Measurements from ENCODE around the gene ZFHX3. TPM values are rescaled to one million over a fixed set of nuclear protein-coding genes. Genes with fewer than 3 reads are reported as not detected.

The ZFHX3 gene
- total RNA-seq, 1 donor from 2014 or later, result 3.9 TPM

DNA sequence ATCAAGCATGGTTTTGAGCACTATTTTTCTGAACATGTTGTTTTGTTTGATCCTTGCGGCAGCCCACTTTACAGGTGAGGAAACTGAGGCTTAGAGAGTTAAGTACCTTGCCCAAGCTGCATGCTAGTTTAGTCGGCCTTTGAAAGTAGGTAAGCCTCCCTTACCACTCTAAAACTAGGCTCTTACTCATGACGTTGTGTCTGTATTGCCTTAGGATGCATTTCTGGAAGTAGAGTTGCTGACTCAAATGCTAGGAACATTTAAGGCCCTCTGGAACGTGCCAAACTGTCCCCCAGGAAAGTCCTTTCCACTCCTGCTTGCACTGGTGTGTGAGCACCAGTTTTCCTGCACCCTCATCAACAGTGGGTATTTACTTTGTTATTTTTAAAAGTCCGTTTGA lies 76.6 kb downstream of the ZFHX3 start:
- ATAC-seq, result no peak

GRCh38 chr16:72970656-72971055 lies 77.3 kb downstream of the ZFHX3 start:
- ATAC-seq, result no peak

GRCh38 chr16:72969812-72970211 lies 78.1 kb downstream of the ZFHX3 start:
- ATAC-seq, result no peak

GRCh38 chr16:72969146-72969545 lies 78.8 kb downstream of the ZFHX3 start:
- ATAC-seq, result no peak

GRCh38 chr16:72967941-72968340 lies 80.0 kb downstream of the ZFHX3 start:
- no peak for ATAC-seq

DNA sequence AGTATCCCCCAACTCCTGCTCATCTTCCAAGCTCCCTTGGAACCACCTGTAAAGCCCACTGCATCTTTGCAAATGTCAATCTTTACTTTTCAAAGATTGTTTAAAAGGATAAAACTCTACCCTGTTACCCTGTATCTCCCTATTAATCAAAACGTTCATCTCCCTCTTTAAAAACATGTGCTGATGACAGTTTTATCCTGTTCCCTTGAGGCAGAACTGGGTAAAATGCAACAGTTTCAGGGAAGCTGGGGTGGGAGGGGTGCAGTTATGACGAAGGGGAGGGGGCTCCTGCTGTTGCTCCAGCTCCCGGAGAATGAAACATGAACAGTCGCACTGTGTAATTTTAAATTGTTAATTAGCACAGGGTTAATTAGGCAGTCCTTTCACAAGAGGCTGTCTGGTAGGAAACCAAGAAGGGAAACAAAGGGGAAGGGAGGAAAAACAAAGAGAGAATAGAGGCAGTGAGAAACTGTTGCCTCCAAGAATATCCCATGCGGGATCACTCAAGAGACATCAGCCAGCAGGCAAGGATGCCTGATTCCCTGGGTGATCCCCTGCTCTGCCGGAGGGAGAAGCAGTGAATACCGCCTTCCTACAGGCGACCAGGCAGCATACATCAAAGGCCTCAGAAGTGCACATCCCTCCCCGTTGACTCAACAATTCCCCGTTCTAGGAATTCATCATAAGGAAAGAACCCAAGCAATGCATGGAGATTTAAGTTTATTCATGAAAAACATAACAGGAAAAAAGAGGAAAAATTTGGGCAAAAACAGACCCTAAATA lies 84.2 kb downstream of the ZFHX3 start:
- no peak for ATAC-seq

DNA sequence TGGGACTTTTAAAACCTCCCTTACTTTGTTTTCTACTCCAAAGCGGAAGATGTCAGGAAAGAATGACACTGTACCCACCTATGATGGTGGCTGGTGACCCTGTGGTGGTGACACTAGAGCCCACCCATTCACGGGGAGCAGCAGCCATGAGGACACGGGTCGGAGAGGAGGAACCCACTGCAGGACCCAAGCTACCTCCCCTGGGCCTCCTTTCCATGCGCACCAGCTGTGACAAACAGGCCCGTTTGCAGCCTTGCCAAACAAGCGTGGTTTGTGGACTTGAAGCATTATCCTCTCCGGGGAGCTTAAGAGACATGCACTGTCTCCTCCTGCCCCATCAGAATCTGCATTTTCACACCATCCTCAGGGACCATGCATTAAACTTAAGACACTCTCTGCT lies 85.6 kb downstream of the ZFHX3 start:
- no peak for ATAC-seq

DNA sequence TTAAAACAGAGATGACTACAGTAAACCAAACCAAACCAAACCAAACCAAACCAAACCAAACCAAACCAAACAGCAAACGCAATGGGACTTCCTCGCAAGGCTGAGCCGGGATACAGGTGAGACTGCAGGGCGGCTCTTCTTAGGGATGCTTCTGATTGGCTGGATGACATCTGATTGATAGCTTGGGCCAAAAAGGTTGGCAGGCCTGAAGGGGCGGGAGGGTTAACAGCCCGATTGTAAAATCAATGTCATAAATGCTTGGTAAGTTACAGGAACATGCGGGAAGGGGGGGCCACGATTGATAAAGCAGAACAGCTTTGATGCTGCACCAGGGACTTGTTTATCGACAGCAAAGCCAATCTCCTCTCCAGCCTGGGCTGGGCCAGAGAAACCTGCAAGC lies 86.1 kb downstream of the ZFHX3 start:
- no peak for ATAC-seq

- no peak for ATAC-seq
Measured at GRCh38 chr16:72961115-72961832, 86.7 kb downstream of the ZFHX3 start.

GRCh38 chr16:72960101-72960500 lies 87.8 kb downstream of the ZFHX3 start:
- ATAC-seq, result no peak

DNA sequence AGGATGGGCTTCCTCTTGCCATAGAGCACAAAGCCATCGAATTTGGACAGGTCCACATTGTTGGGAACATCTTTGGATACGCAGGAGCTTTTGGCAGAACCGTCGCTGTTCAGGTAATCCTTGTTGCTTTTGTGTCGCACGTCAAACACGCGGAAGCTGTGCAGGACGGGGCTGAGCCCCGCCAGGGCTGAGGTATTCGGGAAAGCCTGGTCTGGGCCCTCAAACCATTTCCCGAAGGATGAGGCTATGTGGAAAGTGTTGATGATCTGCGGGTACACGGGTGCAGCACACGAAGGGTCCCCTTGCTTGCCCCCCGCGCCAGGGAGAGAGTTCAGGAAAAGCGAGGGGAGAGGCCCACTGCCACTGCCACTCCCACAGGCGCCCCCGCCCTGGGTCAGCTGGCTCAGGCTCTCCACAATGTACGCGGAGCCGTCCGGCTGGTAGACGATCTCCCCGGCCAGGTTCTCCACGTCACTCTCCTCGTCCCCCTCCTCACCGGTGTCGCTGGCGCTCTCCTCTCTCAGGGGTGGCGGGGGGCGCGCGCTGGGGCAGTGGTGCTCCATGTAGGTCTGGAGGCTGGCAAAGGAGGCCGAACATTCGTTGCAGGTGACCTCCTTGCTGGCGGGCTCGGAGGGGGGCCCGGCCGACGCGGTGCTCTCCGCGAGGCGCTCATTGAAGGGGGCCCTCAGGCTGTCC lies 88.5 kb downstream of the ZFHX3 start:
- ATAC-seq, result no peak

- ATAC-seq, result no peak
Measured at GRCh38 chr16:72958522-72959076, 89.3 kb downstream of the ZFHX3 start.

DNA sequence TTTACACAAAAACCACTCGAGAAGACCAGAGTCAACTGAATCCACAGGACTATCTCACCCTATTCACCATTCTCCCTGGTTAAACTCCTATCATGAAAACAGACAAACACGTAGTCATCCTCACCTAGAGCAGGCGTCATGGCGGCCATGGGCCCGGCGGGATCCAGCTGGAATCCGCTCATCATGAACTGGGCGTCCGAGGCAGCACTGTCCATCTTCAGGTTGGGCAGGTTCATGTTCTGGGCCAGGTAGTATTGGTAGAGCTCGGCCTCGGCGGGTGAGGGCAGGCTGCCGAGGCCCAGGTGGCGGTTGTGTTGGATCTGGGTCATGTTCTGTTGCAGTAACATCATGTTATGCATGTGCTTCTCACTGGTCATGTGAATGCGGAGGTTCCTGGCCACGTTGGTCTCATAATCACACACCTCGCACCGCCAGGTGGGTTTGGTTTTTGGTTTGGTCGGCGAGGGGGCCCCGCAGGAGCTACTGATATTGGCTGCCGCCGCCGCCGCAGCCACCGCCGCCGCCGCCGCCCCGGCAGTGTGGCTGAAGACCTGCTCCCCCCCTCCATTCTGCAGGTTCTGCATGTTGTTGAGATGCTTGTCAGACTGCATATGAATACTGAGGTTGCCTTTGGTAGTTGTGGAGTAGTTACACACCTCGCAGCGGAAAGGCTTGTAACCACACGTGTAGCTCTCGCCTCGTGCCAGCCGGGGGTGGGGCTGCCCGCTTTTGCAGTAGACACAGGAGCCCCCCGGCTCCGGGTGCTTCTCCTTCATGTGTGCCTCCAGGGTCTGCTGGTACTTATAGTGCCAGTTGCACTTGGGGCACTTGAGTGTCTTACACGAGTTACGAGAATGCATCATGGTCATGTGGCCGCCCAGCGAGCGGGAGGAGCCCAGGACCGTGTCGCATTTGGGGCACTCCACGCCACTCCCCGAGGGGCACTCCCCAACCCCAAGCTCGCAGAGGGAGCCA lies 90.3 kb downstream of the ZFHX3 start:
- ATAC-seq, result no peak

GRCh38 chr16:72956124-72957064 lies 91.5 kb downstream of the ZFHX3 start:
- ATAC-seq, result no peak

- ATAC-seq, result no peak
Measured at GRCh38 chr16:72952811-72953271, 95.1 kb downstream of the ZFHX3 start.

GRCh38 chr16:72952404-72952803 lies 95.5 kb downstream of the ZFHX3 start:
- ATAC-seq, result no peak

DNA sequence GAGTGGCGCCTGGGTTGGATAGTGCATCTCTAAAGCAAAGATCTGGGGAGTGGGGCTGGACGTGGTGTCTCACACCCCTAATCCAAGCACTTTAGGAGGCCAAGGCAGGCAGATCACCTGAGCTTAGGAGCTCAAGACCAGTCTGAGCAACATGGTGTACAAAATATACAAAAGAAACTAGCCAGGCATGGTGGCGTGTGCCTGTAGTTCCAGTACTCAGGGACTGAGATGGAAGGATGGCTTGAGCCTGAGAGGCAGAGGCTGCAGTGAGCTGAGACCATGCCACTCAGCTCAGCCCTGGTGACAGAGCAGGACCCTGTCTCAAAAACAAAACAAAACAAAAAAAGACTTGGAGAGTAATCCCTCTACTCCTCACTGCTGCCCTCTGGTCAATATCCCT lies 96.0 kb downstream of the ZFHX3 start:
- ATAC-seq, result no peak

DNA sequence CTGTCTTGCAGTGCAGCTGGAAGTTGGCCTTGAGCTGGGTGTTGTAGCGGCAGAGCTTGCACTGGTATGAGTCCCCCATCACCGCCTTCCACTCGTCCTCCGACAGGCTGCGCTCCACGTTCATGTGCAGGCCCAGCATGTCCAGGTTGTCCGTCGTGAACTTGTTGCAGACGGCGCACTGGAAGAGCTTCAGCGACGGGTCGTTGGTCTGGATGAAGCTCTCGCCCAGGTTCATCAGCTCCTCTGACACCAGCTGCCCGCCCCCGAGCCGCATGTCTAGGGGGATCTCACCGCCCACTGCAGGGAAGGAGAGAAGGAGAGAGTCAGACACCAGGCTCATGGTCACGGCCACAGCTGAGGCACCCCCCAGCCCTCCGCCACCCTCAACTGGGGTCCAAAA lies 97.3 kb downstream of the ZFHX3 start:
- ATAC-seq, result no peak

DNA sequence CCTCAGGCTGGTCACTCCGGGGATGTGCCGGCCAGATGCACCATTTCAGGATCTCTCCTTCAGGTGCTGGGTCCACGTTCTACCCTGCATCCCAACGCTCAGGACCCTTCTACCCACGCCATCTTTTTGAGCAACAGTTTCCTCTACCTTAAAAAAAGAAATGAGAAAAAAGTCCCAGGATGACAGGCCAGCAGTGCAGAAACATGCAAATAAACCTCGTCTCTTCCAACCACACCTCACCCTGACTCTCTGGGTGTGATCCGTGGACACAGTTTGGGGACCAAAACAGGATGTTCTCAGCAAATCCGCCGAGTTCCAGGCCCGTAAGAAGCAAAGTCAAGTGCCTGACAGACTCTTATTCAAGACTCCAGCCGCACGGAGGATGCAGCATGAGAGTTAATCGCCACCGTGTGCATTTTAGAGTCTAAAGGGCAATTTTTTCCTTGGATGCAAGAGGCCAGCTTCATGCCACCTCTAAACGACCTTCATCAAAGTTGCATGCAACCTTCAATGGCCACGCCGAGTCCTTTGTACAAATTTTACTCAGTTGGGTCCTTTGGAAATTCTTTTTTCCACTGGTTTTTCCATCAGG lies 99.6 kb downstream of the ZFHX3 start:
- no peak for ATAC-seq

All from esophagus mucosa (tissue), 1 donor.